IMR-90 (cell line): ENCODE results near the gene TMEM208. TPM values are rescaled to one million over a fixed set of nuclear protein-coding genes. Genes with fewer than 3 reads are reported as not detected.

Source experiments
- ATAC-seq: fragments of 200-7000 bp; cut with Tn5 transposase; 2 replicates; pipeline ENCODE4 v1.9.1; 2020; ENCODE audit warnings: low read depth, mild to moderate bottlenecking, moderate library complexity
- BruUV-seq: library from RNA; stranded (reverse); fragments of 400-500 nt; replicated peaks from 2 replicates; lab custom pipeline; 2021; lab: Mats Ljungman, UMichigan
- CTCF ChIA-PET: fragments of 300-600 bp; formaldehyde crosslinking; extraction: SDS; loops from one replicate; lab custom pipeline; 2021; ENCODE audit warnings: antibody characterized with exemption; lab: Yijun Ruan, JAX
- POLR2A ChIA-PET: fragments of 300-600 bp; sonication (Branson Sonifier 250); formaldehyde crosslinking; loops from one replicate; lab custom pipeline; 2022; ENCODE audit warnings: antibody characterized with exemption; ENCODE audit not compliant: unreplicated experiment; lab: Charles Lee
- DNase-seq: peaks from one replicate; pipeline ENCODE4 v3.0.0; 2013
- H2AFZ ChIP-seq: replicated peaks from 2 replicates; pipeline ENCODE3; 2013; ENCODE audit warnings: low read length, mild to moderate bottlenecking; ENCODE audit not compliant: poor library complexity
- H2AK5ac ChIP-seq: 2 replicates; pipeline ENCODE4 v1.6.1; 2013; ENCODE audit warnings: low read depth, low read length, inconsistent platforms
- H2AK9ac ChIP-seq: replicated peaks from 2 replicates; pipeline ENCODE3; 2013; ENCODE audit warnings: mild to moderate bottlenecking, low read depth, low read length, moderate library complexity; ENCODE audit not compliant: poor library complexity
- H2BK120ac ChIP-seq: 2 replicates; pipeline ENCODE4 v1.6.1; 2013; ENCODE audit warnings: low read depth, low read length, inconsistent platforms
- H2BK15ac ChIP-seq: 3 replicates; pipeline ENCODE4 v1.6.1; 2013; ENCODE audit warnings: low read depth, low read length, inconsistent platforms
- H2BK20ac ChIP-seq: 2 replicates; pipeline ENCODE4 v1.6.1; 2013; ENCODE audit warnings: low read depth, mild to moderate bottlenecking, inconsistent platforms, low read length, moderate library complexity
- H2BK5ac ChIP-seq: 2 replicates; pipeline ENCODE4 v1.6.1; 2013; ENCODE audit warnings: mild to moderate bottlenecking, low read depth, low read length, inconsistent platforms; ENCODE audit not compliant: poor library complexity, severe bottlenecking
- H3K14ac ChIP-seq: replicated peaks from 2 replicates; pipeline ENCODE4 v1.6.1; 2013; ENCODE audit warnings: low read depth, low read length, inconsistent platforms
- H3K18ac ChIP-seq: 2 replicates; pipeline ENCODE4 v1.6.1; 2013; ENCODE audit warnings: low read depth, low read length, control low read depth
- H3K23ac ChIP-seq: 2 replicates; pipeline ENCODE4 v1.6.1; 2013; ENCODE audit warnings: low read depth, low read length, inconsistent platforms
- H3K27ac ChIP-seq: 2 replicates; pipeline ENCODE4 v1.5.1; 2013; ENCODE audit warnings: mild to moderate bottlenecking, control low read depth, low read length; ENCODE audit not compliant: insufficient read depth
- H3K27me3 ChIP-seq: 2 replicates; pipeline ENCODE4 v1.6.1; 2013; ENCODE audit warnings: low read length; ENCODE audit not compliant: control insufficient read depth, insufficient read depth
- H3K36me3 ChIP-seq: 2 replicates; pipeline ENCODE4 v1.6.1; 2013; ENCODE audit warnings: low read length, mixed read lengths; ENCODE audit not compliant: control insufficient read depth, insufficient read depth
- H3K4ac ChIP-seq: 2 replicates; pipeline ENCODE4 v1.6.1; 2013; ENCODE audit warnings: low read depth, low read length, inconsistent platforms
- H3K4me1 ChIP-seq: 2 replicates; pipeline ENCODE4 v1.6.1; 2013; ENCODE audit warnings: low read length, mixed read lengths; ENCODE audit not compliant: control insufficient read depth, insufficient read depth
- H3K4me2 ChIP-seq: 2 replicates; pipeline ENCODE4 v1.6.1; 2013; ENCODE audit warnings: low read depth, mild to moderate bottlenecking, control low read depth, low read length, moderate library complexity
- H3K4me3 ChIP-seq: 2 replicates; pipeline ENCODE4 v1.5.1; 2013; ENCODE audit warnings: low read depth, mild to moderate bottlenecking, control low read depth, low read length, moderate library complexity; ENCODE audit not compliant: insufficient read depth
- H3K56ac ChIP-seq: 2 replicates; pipeline ENCODE4 v1.6.1; 2013; ENCODE audit warnings: low read length, inconsistent platforms; ENCODE audit not compliant: insufficient read depth; ENCODE audit errors: extremely low read depth
- H3K79me1 ChIP-seq, 2 experiments: 2 replicates each; pipeline ENCODE4 v1.6.1; 2013; ENCODE audit warnings: low read length in 2 of 2, inconsistent platforms in 1 of 2, low read depth in 1 of 2
- H3K9ac ChIP-seq: 2 replicates; pipeline ENCODE4 v1.6.1; 2013; ENCODE audit warnings: low read depth, low read length, control low read depth
- H3K9me1 ChIP-seq: 2 replicates; pipeline ENCODE4 v1.6.1; 2013; ENCODE audit warnings: low read length, inconsistent platforms; ENCODE audit not compliant: insufficient read depth
- H3K9me3 ChIP-seq: 2 replicates; pipeline ENCODE4 v1.6.1; 2013; ENCODE audit warnings: low read length; ENCODE audit not compliant: control insufficient read depth, insufficient read depth
- H4K20me1 ChIP-seq: 2 replicates; pipeline ENCODE4 v1.6.1; 2013; ENCODE audit warnings: low read length, inconsistent platforms; ENCODE audit not compliant: insufficient read depth
- H4K5ac ChIP-seq: 2 replicates; pipeline ENCODE4 v1.6.1; 2013; ENCODE audit warnings: mild to moderate bottlenecking, low read depth, low read length, control low read depth
- H4K8ac ChIP-seq, 2 experiments: 2 replicates each; pipeline ENCODE4 v1.6.1; 2013; ENCODE audit warnings: low read depth in 2 of 2, low read length in 2 of 2, control low read depth in 1 of 2, inconsistent platforms in 1 of 2
- H4K91ac ChIP-seq: 2 replicates; pipeline ENCODE4 v1.6.1; 2013; ENCODE audit warnings: low read depth, low read length, inconsistent platforms; ENCODE audit not compliant: insufficient read depth
- BHLHE40 ChIP-seq: fragments of 150-350 bp; IDR thresholded peaks from 2 replicates; pipeline ENCODE4 v1.6.1; 2016; ENCODE audit warnings: mild to moderate bottlenecking, low read depth, low read length
- CEBPB ChIP-seq: IDR thresholded peaks from 2 replicates; pipeline ENCODE4 v1.6.1; 2012; ENCODE audit warnings: low read depth, low read length, improper control_type of control experiment
- CHD1 ChIP-seq: IDR thresholded peaks from 2 replicates; pipeline ENCODE4 v1.6.1; 2012; ENCODE audit warnings: low read depth, low read length, improper control_type of control experiment
- FOS ChIP-seq: fragments of 150-350 bp; IDR thresholded peaks from 2 replicates; pipeline ENCODE4 v1.6.1; 2016; ENCODE audit warnings: low read depth, low read length
- MAFK ChIP-seq: IDR thresholded peaks from 2 replicates; pipeline ENCODE4 v1.6.1; 2012; ENCODE audit warnings: low read depth, low read length, improper control_type of control experiment
- MAZ ChIP-seq: IDR thresholded peaks from 2 replicates; pipeline ENCODE4 v1.6.1; 2012; ENCODE audit warnings: low read depth, mild to moderate bottlenecking, low read length, improper control_type of control experiment, moderate library complexity, borderline replicate concordance
- MXI1 ChIP-seq: IDR thresholded peaks from 2 replicates; pipeline ENCODE4 v1.6.1; 2012; ENCODE audit warnings: low read depth, mild to moderate bottlenecking, low read length, moderate library complexity, borderline replicate concordance
- NFE2L2 ChIP-seq: fragments of 150-350 bp; IDR thresholded peaks from 2 replicates; pipeline ENCODE4 v1.6.1; 2016; ENCODE audit warnings: low read depth, mild to moderate bottlenecking, low read length
- POLR2A ChIP-seq: IDR thresholded peaks from 2 replicates; pipeline ENCODE4 v1.6.1; 2012; ENCODE audit warnings: mild to moderate bottlenecking, low read depth, low read length
- RAD21 ChIP-seq: IDR thresholded peaks from 2 replicates; pipeline ENCODE4 v1.6.1; 2012; ENCODE audit warnings: low read length, improper control_type of control experiment
- RCOR1 ChIP-seq: IDR thresholded peaks from 2 replicates; pipeline ENCODE4 v1.6.1; 2012; ENCODE audit warnings: mild to moderate bottlenecking, low read length, improper control_type of control experiment; ENCODE audit not compliant: insufficient replicate concordance
- RFX5 ChIP-seq: IDR thresholded peaks from 2 replicates; pipeline ENCODE4 v1.8.0; 2012; ENCODE audit warnings: low read depth, mild to moderate bottlenecking, low read length, moderate library complexity
- SMC3 ChIP-seq: fragments of 150-350 bp; IDR thresholded peaks from 2 replicates; pipeline ENCODE4 v1.6.1; 2016; ENCODE audit warnings: low read depth, mild to moderate bottlenecking, antibody characterized with exemption, low read length, moderate library complexity
- WGBS, 2 experiments: methylation state at CpG; one replicate each; pipeline versions ENCODE4 v1.1.5 to v1.1.7; 2013; ENCODE audit warnings: missing lambda C conversion rate in 2 of 2; ENCODE audit not compliant: insufficient read length in 1 of 2; ENCODE audit errors: extremely low coverage in 2 of 2; 5-methylcytosine and 5-hydroxymethylcytosine counted together
- dilution Hi-C: fragments of 300-500 bp; cut with HindIII; formaldehyde crosslinking; loops from one replicate; pipeline ENCODE4 v1.14.3; 2018; ENCODE audit warnings: low sequenced_read_pairs; ENCODE audit not compliant: unreplicated experiment
- in situ Hi-C: fragments of 300-500 bp; cut with MboI; formaldehyde crosslinking; loops from 3 replicates; pipeline ENCODE4 v1.14.3; 2019; ENCODE audit warnings: low sequenced_read_pairs, inconsistent platforms, mixed read lengths
- intact Hi-C: fragments of 100-400 bp; cut with micrococcal nuclease; formaldehyde crosslinking; loops from 2 replicates; pipeline ENCODE4 v1.10.0; 2022
- polyA plus RNA-seq, 3 experiments: library from polyadenylated mRNA; depleted of rRNA; stranded (reverse); fragments of >200 nt; gene quantifications; 2 replicates each; pipeline ENCODE4 v1.2.3, GENCODE V29; 2012; ENCODE audit warnings: low replicate concordance in 1 of 3
- total RNA-seq: library from RNA; depleted of rRNA; stranded (reverse); fragments of >200 nt; gene quantifications from 2 replicates; pipeline ENCODE4 v1.2.3, GENCODE V29; 2012
- TF ChIP-seq, protein P1 (sequence below): conservative IDR thresholded peaks from 2 replicates; pipeline ENCODE4 v1.5.1; 2012; ENCODE audit warnings: mild to moderate bottlenecking, low read depth, low read length, improper control_type of control experiment
- TF ChIP-seq, protein P2 (sequence below): fragments of 150-350 bp; IDR thresholded peaks from 2 replicates; pipeline ENCODE4 v1.6.1; 2016; ENCODE audit warnings: low read depth, mild to moderate bottlenecking, low read length, moderate library complexity, borderline replicate concordance

TMEM208 gene
- total and polyA plus RNA-seq, 2 of the 4 experiments (the other 2 are of a cell fraction), result 65.6 to 66.5 TPM

DNA sequence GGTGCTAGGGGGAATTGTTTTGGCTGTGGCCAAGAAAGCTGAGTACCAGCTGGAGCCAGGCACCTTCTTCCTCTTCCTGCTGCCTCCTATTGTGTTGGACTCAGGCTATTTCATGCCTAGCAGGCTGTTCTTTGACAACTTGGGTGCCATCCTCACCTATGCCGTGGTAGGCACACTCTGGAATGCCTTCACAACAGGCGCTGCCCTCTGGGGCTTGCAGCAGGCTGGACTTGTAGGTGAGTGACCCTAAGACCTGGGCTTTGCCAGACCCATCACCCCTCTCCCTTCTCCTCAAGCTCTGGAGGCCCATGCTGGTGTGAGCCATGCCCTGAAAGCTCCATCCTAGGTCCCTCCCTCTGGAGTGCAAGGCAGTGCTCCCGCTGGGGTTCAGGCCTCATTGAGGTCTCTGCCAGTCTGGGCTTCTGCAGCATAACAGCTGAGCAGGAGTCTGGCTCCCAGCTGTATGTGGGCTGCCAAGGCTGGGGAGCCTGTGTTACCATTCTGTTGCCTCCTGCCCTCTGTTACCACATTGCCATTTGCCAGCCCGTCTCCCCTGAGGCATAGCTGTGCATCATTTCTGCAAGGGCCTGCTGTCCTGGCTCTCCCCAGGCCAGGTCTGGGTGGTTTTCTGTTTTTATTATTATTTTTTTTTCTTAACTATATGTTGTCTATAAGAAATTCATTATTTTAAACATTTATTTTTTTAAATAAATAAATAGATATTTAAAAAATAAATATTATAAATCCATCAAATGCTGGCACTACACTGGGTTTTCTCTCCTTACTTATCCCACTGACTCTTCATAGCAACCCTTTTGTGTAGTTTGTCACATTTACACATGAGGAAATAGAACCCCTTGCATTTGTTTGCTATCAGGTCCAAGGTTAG, 25.9 kb downstream of the TMEM208 start:
- Histone ChIP-seq H4K91ac (no peak overlapping the region), H3K4me2 (no peak overlapping the region), H4K20me1 (no peaks in the 10 kb centered on the region), H4K8ac (no peak overlapping the region), H3K14ac (no peak overlapping the region), H2BK15ac (no peak overlapping the region), H3K4ac (no peak overlapping the region), H2BK120ac (no peak overlapping the region), H2AK5ac (no peak overlapping the region), H2AFZ (no peak overlapping the region), H2BK20ac (no peak overlapping the region), H3K56ac (no peak overlapping the region), H3K79me1 (peaks cover 0 to 19% of the 10 kb centered on the region in 2 experiments; a peak in 2 of 4 replicates), H3K27ac (no peak overlapping the region), H3K9me1 (peaks cover 3% of the 10 kb centered on the region; the same call in 1 of the 2 replicates), H2AK9ac (no peak overlapping the region), H3K18ac (no peak overlapping the region), H2BK5ac (no peak overlapping the region), H3K36me3 (peaks cover 18% of the 10 kb centered on the region), H3K9me3 (no peaks in the 10 kb centered on the region), H3K4me1 (peaks cover 12% of the 10 kb centered on the region), H3K27me3 (no peaks in the 10 kb centered on the region), H3K23ac (no peak overlapping the region), H4K5ac (no peak overlapping the region), H3K9ac (no peak overlapping the region), H3K4me3 (no peak overlapping the region)
- no TSS peak for BruUV-seq
- intact Hi-C loops, result no loop called here
- in situ Hi-C loops, result loop anchor here (10.0 kb wide), 1 partner anchor 202 kb away; no protein-coding TSS in a partner anchor
- WGBS, 2 experiments, result no CpG with 5 or more reads among the region's 4 CpGs
- DNase-seq (no peak), ATAC-seq (no peak)
- ChIA-PET POLR2A (no interaction called here), CTCF (interaction anchor here (1.4 kb wide), 1 partner anchor 8 kb away, joined by 7 read pairs; no protein-coding TSS in a partner anchor)
- dilution Hi-C loops, result no loop called here
- TF ChIP-seq RFX5, result no peak
- no peak for TF ChIP-seq RAD21
- TF ChIP-seq MXI1, result no peak
- TF ChIP-seq BHLHE40, result no peak
- TF ChIP-seq NFE2L2, result no peak
- no peak for TF ChIP-seq MAFK
- TF ChIP-seq POLR2A, result no peak
- TF ChIP-seq, protein P1, sequence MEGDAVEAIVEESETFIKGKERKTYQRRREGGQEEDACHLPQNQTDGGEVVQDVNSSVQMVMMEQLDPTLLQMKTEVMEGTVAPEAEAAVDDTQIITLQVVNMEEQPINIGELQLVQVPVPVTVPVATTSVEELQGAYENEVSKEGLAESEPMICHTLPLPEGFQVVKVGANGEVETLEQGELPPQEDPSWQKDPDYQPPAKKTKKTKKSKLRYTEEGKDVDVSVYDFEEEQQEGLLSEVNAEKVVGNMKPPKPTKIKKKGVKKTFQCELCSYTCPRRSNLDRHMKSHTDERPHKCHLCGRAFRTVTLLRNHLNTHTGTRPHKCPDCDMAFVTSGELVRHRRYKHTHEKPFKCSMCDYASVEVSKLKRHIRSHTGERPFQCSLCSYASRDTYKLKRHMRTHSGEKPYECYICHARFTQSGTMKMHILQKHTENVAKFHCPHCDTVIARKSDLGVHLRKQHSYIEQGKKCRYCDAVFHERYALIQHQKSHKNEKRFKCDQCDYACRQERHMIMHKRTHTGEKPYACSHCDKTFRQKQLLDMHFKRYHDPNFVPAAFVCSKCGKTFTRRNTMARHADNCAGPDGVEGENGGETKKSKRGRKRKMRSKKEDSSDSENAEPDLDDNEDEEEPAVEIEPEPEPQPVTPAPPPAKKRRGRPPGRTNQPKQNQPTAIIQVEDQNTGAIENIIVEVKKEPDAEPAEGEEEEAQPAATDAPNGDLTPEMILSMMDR, result no peak
- TF ChIP-seq RCOR1, result no peak
- TF ChIP-seq, protein P2, sequence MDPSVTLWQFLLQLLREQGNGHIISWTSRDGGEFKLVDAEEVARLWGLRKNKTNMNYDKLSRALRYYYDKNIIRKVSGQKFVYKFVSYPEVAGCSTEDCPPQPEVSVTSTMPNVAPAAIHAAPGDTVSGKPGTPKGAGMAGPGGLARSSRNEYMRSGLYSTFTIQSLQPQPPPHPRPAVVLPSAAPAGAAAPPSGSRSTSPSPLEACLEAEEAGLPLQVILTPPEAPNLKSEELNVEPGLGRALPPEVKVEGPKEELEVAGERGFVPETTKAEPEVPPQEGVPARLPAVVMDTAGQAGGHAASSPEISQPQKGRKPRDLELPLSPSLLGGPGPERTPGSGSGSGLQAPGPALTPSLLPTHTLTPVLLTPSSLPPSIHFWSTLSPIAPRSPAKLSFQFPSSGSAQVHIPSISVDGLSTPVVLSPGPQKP, result no peak
- TF ChIP-seq MAZ, result no peak
- TF ChIP-seq CHD1, result no peak
- TF ChIP-seq CEBPB, result no peak
- no peak for TF ChIP-seq SMC3
- no peak for TF ChIP-seq FOS
